Stimulated activated CD8-positive, alpha-beta memory T cell treated with anti-CD3 and anti-CD28 coated beads, Interleukin-12 subunit alpha, Interleukin-12 subunit beta, amount 100 ng/mL, for 4 hours (primary cell): Measurements from ENCODE around the gene IFIT1B.
"Not testable (repeated sequence)": the region's sequence is repeated elsewhere in the genome, so short reads cannot be mapped to it uniquely, and the experiment has no call there.

Experiments used
- DNase-seq: peaks from one replicate; pipeline ENCODE4 v3.0.0-alpha.2; 2020; ENCODE audit warnings: low read depth

IFIT1B gene, protein sequence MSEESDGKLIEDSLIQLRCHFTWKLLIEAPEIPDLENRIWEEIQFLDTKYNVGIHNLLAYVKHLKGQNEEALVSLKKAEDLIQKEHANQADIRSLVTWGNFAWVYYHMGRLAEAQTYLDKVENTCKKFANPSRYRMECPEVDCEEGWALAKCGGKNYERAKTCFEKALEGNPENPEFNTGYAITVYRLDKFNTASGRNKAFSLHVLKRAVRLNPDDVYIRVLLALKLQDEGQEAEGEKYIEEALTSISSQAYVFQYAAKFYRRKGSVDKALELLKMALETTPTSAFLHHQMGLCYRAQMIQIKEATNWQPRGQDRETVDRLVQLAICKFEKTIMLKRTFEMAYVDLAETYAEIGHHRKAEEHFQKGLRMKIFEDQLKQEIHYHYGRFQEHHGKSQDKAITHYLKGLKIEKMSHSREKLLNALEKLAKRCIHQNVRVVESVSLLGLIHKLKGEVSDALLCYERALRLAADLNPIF

DNA sequence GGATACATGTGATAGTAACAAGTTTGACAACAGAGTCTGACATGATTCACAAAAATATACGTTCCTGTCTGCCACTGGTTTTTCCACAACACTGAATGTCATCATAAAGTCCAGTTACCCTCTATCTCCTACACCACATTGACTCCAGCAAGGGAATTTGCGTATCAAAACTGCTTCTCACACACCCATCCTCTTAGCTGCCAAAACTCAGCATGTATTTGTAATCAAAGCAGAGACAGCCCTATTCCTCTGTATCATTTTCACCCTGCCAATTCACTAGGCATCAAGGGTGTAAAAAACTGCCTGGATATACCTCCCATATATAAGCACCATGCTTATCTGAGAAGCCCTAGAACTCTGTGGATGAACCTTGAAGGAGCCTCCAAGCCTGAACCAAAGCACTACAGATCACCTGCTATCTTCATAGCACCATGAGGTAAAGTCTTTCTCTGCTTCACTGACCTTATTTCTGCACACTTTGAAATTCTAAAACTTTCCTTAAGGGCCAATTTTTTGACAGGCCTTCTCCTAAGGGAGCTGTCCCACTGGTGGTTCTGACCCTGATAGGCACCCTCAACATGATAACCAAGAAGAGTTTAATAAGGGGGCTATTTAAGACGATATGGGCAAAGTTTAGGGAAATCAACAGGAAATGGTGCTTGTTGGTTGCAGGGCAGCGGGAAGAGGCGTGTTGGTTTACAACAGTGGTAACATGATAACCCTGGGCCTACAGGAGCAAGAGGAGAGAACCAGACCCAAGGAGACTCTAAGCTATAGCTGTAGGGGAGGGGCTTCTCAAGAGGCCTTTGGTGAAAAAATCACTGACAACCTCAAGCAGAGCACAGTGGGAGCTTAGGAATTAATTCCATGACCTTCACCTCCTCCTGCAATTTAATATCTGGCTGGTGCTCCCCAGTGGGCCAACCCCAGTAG lies at the start of gene IFIT1B:
IFIT1B (plus strand) TSS at position 352 of the 933 bp plus-strand sequence; CDS start at position 432, 80 bp downstream.
- DNase-seq, result no peak

DNA sequence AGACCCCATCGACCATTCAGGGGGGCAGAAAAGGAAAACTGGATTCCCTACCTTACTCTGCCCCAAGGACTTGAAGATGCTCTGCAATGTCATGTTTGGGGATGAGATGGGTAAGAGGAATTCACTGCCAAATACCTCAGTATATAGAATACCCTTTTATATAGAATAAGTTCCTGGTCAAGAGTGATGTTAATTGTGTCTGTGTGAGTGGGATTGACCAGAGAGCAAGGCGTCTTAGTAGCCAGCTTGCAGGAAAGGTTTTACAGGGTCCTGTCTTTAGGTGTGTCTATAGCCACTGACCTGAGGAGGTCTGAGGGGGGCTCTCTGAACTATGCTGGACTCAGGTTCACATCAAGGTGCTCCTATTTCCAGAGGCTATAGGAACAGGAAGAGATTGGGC lies 48.7 kb upstream of the IFIT1B start:
- DNase-seq, result no peak

DNA sequence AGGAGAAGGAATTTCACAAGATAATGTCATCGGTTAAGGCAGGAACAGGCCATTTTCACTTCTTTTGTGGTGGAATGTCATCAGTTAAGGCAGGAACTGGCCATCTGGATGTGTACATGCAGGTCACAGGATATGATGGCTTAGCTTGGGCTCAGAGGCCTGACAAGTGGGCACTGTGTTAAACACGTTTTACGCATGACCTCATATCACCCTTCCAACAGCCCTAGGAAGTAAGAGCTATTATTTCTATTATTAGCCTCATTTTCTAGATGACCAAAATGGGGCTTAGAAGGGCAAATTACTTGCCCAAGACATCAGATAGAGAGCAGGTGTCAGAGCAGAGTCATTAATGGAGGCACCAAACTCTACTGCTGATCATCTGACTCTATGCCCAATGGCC lies 47.8 kb upstream of the IFIT1B start:
- not testable (repeated sequence) for DNase-seq

DNA sequence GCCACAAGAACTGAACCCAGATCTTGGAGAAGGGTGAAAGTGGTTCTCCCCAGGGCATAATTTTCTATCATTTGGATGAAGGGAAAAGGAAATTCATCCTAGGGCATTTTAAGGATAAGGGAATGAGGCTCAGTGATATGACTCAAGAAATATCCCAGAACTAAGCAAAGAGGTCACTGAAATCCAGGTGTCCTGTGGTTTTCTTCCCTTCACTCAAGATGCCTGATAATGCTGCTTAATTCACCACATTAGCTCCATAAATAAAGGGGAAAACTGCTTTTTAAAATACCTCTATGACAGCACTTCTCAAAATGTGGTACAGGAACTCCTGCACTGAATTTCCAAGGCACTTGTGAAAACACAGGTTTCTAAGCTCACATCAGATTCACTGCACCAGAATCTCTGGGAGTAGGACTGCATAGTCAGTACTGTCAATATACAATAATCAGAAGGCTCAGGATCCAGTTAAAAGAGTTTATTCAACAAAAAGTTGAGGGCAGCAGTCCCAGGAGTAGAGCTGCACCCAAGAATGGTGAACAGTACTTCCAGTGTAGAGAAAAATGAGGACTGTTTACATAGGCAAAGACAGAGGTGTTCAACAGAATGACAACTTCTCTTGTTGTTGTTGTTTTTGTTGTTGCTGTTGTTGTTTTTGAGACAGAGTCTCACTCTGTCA lies 47.2 kb upstream of the IFIT1B start:
- DNase-seq, result no peak

DNA sequence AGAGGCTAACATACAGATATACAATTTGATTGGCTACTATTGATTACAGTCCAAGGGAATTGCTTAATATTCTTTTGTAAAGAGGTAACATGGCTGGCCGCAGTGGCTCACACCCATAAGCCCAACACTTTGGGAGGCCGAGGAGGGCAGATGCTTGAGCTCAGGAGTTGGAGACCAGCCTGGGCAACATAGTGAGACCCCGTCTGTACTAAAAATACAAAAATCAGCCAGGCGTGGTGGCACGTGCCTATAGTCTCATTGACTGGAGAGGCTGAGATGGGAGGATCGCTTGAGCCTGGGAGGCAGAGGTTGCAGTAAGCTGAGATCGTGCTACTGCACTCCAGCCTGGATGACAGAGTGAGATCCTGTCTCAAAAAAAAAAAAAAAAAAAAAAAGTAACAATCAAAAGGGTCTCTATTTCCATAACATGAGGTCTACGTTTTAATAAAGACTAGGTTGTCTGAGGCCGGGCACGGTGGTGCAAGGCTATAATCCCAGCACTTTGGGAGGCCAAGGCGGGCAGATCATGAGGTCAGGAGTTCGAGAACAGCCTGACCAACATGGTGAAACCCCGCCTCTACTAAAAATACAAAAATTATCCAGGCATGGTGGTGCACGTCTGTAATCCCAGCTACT lies 46.3 kb upstream of the IFIT1B start:
- DNase-seq, result not testable (repeated sequence)

DNA sequence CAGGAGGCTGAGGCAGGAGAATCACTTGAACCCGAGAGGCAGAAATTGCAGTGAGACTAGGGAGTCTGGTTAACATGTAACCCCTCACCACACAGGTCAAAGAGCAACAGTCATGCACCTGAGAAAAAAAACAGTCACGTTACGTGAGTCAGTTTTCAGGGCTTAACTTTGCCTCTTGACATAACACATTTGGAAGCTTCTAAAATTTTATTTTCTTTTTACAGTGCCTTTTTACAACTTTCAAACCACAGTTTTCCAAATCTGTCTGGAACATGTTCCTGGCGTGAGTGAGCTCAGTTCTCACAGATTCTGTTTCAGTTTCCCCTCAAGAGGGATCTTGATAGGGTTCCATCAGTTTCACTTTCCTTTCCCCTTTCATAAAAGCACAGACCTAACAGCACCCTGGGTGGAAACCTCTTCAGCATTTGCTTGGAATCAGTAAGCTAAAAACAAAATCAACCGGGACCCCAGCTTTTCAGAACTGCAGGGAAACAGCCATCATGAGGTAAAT lies 45.7 kb upstream of the IFIT1B start:
- DNase-seq, result no peak

DNA sequence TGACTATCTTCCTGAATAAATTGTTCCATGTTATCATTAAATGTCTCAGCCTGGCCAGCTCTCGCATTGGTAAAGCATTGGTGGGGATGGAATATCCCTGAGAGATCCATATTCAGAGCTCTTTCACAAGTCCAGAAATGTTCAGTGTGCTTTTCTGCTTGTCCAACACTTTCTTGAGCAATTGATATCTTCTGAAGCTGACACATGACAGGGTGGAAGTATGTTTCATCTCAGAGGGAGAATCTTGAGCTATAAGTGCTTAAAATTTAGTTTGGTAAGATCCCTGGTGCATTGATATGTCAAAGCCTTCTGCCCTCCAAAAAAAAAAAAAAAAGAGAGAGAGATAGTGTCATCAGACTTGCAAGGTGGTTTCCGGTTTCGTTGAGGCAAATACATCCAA lies 42.6 kb upstream of the IFIT1B start:
- DNase-seq, result no peak

DNA sequence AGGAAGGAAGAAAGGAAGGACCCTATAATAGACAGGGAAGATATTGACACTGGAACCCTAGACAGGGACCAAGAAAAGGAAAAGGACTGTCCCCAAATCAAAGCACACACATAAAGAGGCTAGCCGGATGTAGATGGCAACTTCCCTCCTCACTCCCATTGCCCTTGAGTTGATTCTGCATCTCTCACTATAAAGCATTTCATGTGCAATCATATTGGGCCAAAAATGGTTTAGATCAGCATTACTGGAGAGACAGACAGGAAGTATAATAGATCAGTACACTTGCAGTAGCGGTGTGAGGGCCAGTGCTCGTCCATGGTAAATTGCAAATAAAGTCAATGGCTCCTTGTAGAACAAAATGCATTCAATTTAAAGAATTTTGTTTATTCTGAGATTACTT lies 41.6 kb upstream of the IFIT1B start:
- no peak for DNase-seq

DNA sequence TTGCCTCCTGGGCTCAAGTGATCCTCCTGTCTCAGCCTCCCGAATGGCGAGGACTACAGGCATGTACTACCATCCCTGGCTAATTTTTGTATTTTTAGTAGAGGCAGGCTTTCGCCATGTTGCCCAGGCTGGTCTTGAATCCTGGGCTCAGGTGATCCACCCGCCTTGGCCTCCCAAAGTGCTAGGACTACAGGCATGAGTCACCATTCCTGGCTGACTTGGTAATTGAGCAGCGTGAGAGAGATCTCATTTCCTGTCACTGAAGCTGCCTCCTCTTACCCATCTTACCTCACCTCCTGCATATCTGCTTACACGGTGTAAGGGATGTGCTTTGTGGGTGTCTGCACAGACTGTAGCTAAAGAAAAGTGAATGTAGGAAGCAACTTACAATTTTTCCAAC lies 40.4 kb upstream of the IFIT1B start:
- DNase-seq, result no peak

DNA sequence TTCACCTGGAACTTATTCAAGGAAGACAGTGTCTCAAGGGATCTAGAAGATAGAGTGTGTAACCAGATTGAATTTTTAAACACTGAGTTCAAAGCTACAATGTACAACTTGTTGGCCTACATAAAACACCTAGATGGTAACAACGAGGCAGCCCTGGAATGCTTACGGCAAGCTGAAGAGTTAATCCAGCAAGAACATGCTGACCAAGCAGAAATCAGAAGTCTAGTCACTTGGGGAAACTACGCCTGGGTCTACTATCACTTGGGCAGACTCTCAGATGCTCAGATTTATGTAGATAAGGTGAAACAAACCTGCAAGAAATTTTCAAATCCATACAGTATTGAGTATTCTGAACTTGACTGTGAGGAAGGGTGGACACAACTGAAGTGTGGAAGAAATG lies 39.1 kb upstream of the IFIT1B start:
- DNase-seq, result no peak

DNA sequence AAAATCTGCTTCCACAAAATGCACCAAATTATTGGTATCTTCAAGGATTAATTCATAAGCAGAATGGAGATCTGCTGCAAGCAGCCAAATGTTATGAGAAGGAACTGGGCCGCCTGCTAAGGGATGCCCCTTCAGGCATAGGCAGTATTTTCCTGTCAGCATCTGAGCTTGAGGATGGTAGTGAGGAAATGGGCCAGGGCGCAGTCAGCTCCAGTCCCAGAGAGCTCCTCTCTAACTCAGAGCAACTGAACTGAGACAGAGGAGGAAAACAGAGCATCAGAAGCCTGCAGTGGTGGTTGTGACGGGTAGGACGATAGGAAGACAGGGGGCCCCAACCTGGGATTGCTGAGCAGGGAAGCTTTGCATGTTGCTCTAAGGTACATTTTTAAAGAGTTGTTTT lies 38.0 kb upstream of the IFIT1B start:
- no peak for DNase-seq

DNA sequence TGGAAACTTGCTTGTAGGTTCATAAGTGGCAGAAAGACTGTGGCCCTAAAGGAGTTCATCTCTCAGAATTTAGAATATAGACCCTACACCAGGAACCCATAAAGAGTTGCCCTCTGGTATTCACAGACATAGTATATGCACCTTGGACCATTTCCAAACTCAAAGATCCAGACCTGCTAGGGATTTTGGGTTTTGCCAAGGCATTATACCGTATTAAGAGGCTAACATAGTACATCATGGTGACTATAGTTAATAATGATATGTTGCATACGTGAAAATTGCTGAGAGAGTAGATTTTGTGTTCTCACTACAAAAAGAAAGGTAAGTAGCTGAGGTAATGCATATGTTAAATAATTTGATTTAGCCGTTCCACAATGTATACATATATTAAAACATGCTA lies 36.2 kb upstream of the IFIT1B start:
- no peak for DNase-seq

DNA sequence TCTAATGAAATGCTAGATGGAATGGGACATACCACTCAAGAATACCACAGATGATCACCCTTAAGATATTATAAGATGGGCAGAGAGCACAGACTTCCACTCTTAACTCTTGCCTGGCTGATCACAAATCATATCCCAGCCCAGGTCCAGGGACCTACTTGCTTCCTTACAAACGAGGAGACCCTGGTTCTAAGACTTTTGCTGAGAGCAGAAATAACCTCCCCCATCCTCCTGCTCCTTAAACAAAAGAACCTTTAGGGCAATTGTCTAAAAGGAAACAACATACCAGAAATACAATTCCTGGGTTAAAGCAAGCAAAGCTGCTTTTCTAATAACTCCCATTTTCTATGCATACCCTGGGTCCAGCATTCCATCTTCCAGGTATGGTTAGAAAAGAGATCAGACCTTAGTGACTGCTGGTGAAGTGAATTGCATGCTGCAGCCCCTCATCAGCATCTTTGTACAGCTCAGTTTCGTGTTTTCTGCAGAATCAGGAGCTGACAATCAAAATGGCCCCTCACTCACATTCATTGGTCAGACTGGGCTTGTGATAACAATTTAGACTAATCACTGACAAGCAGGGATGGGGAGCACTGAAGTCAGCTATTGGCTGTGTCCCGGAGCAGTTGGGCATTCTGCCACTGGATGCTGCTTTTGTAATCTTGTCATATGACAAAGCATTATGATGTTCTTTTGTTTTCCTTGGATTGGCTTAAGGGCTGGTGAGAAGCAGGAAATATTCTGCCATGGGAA lies 35.5 kb upstream of the IFIT1B start:
- no peak for DNase-seq

DNA sequence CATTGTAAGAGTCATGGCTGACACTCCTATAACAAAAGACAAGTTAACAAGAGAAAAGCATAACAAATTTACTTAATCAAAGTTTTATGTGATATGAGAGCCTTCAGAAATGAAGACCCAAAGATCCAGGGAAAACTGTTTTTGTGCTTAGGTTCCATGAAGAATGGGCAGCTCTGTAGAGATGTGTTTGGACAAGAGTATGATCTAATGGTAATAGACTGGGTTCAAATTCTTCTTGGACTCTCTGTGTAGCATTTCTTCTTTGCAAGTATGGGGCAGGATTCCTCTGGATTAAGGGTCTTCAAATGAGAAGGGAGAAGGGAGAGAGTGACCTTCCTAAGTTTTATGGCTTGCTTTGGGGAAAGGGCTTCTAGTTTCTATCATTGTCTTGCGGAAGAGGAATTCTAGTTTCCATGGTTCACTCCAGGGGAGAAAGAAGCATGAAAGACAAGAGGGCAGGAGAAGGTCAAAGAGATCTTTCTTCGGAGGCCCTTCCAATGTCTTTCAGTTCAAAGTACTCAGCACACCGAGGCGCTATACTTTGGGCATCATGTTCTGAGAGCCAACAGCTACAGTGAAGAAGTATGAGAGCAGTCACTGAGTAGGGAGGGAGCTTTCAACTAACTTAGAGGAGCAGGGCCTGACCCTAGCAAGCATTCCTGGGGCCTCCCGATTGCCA lies 34.6 kb upstream of the IFIT1B start:
- no peak for DNase-seq

DNA sequence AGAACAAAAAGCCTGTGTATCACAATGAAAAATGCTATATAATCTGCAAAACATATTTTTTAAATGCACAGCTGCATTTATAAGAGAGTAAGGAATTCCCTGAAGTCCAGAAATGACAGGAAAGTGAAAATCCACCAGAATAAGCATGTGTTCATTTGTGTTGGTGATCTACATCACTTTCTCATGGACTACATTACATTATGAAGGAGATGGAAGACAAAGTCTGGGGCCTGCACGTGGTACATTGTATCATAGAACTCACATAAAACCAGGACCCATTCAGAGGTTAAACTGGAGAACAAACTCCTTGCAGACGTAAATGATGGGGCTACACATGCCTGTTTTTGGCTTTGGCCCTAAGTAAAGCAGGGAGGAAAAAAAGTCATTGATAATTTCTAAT lies 33.7 kb upstream of the IFIT1B start:
- DNase-seq, result no peak

DNA sequence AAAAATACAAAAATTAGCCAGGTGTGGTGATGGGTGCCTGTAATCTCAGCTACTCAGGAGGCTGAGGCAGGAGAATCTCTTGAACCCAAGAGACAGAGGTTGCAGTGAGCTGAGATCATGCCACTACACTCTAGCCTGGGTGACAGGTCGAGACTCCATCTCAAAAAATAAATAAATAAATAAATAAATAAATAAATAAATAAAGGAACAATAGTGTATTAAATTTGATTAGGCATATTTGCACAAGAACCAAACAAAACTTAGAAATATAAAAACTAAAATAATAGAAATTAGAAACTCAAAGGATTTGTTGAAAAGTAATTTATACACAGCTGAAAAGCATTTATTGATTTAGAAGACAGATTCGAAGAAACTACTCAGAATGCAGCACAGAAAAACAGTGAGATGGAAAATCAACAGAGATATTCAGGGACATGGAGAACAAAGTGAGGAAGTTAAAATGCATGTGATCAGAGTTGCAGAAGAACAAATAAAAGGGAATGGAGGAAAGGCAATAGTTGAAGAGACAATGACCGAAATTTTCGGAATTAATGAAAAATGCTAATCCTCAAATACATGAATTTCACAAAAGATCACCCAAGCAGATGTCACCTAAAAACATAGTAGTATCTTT lies 32.4 kb upstream of the IFIT1B start:
- DNase-seq, result no peak

DNA sequence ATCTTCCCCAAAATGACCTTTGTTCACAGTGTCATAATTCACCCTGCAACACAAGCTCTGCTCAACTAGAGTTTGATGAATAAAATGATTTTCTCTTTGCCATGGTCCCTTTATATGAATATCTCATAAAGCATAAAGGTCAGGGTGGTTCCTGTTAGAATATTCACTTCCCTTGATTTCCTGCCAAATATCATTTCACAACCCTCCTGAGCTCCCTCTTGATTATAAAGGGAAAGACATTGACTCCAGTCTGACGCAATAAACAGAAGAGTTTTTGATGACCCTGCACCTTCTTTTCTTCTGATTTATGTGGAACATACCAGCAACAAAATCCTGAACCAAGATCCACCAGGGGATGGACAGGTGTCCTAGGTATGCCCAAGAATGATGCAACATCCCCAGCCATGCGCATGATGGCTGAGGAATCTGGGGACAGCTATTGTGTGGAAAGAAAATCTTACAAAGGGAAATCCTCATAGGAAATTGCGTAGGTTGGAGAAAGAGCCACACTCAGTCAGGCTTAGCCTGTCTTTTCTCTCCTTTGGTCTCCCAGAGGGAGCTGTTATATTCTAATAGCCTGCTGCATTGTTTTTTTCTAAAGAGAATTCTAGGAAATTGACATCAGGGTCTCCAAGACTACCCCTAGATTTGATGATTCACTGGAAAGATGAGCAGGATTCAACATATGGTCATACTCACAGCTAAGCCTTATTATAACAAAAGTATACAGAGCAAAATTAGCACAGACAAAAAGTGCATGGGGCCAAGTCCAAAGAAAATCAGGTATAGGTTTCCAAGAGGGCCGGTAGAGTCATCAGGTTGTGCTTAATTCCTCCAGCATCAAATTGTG lies 31.2 kb upstream of the IFIT1B start:
- no peak for DNase-seq

DNA sequence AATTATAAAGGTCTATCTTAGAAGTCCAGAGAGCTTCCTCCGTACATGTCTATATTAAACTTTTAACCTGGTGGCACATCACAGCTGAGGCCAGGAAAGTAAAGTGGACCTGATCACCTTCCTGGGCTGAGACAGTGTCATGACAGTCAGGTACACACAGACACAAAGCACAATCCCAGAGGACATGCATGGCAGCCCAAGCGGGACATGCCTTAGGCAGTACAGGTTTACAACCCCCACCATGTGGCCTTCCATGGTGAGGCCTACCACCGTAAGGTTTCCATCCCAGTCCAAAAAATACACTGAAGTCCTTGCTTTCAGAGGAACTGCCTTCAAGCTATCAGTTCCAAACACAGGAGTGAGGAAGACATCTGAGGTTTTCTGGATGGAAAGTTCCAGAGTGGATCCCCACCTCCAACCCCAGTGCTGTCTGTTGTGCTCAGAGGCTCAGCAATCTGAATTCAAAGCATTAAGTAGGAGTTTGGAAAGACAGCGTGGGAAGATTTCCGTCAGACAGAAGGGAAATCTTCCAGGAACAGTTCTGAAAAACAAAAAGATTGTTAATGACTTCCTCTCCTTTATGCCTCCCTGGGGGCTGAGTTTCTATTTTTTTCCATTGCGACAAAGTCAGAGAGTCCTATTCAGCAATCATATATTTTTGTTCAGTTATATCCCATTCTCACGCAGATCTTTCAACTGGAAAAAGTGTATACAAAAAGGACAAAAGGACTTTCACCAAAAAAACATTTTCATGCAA lies 30.0 kb upstream of the IFIT1B start:
- DNase-seq, result no peak
